ENCODE data around the gene PHF12. TPM values are rescaled to one million over a fixed set of nuclear protein-coding genes. Genes with fewer than 3 reads are reported as not detected.

PHF12 gene
- total and polyA plus RNA-seq, 10 of the 15 experiments (the other 5 are each of a cell fraction or from before 2014, with no cell fraction given) = 1.3 to 43.9 (median 19.2) TPM

GRCh38 chr17:28951991-28952975, 965 bp upstream of the PHF12 start (continued):
- peak; percentile 83 for TF ChIP-seq MLLT1 (IDR thresholded peaks at IDR 0.05)
- no peak for TF ChIP-seq RBBP5 (conservative IDR thresholded peaks at IDR 0.05)
- 0 out of 2 replicates have a peak, but pooled peaks have one; percentile 1 for TF ChIP-seq LARP7 (IDR thresholded peaks at IDR 0.05)
- TF ChIP-seq TCF7 (IDR thresholded peaks at IDR 0.05; ENCODE audit: borderline replicate concordance) = no peak
- TF ChIP-seq MEF2B (IDR thresholded peaks at IDR 0.05; ENCODE audit: partially characterized antibody, poor library complexity, severe bottlenecking) = peak; percentile 13
- TF ChIP-seq SREBF2 (IDR thresholded peaks at IDR 0.05; ENCODE audit: low read length) = no peak
- TF ChIP-seq SMAD1 (IDR thresholded peaks at IDR 0.05; ENCODE audit: low read depth, partially characterized antibody) = peak; percentile 80
- no peak for TF ChIP-seq TAF1 (IDR thresholded peaks at IDR 0.05; ENCODE audit: borderline replicate concordance, low read depth, low read length)
- TF ChIP-seq SMAD5 (IDR thresholded peaks at IDR 0.05; ENCODE audit: low read depth) = peak; percentile 52; the same call in 1 of the 2 replicates
- TF ChIP-seq SUZ12 (IDR thresholded peaks at IDR 0.05; ENCODE audit: unreplicated experiment) = no peak
- no peak for TF ChIP-seq USF1 (IDR thresholded peaks at IDR 0.05; ENCODE audit: borderline replicate concordance, extremely low read length, insufficient read depth, low read depth, low read length)
- TF ChIP-seq FOXM1 (IDR thresholded peaks at IDR 0.05; ENCODE audit: low read depth, low read length) = no peak
- no peak for TF ChIP-seq CHD4 (IDR thresholded peaks at IDR 0.05)
- no peak for TF ChIP-seq POLR2AphosphoS2 (IDR thresholded peaks at IDR 0.05; ENCODE audit: low read depth, low read length)
- peak; percentile 93 for TF ChIP-seq NR2C2 (IDR thresholded peaks at IDR 0.05; ENCODE audit: borderline replicate concordance, control insufficient read depth, insufficient read length, low read depth)
- TF ChIP-seq KDM1A (IDR thresholded peaks at IDR 0.05; ENCODE audit: borderline replicate concordance) = no peak
- no peak for TF ChIP-seq KAT2A (conservative IDR thresholded peaks at IDR 0.05; ENCODE audit: control insufficient read depth, low read depth, low read length)
- no peak for TF ChIP-seq ZNF384 (IDR thresholded peaks at IDR 0.05; ENCODE audit: borderline replicate concordance, low read depth, low read length)
- TF ChIP-seq JUND (IDR thresholded peaks at IDR 0.05; ENCODE audit: low read depth, low read length) = 0 out of 2 replicates have a peak, but pooled peaks have one; percentile 23
- TF ChIP-seq SMC3 (IDR thresholded peaks at IDR 0.05; ENCODE audit: borderline replicate concordance, low read length) = 0 out of 2 replicates have a peak, but pooled peaks have one; percentile 7
- TF ChIP-seq NR2C1 (IDR thresholded peaks at IDR 0.05) = peak; percentile 99
- TF ChIP-seq SP1 (IDR thresholded peaks at IDR 0.05; ENCODE audit: low read depth, low read length) = peak; percentile 58
- peak; percentile 45 for TF ChIP-seq PKNOX1 (IDR thresholded peaks at IDR 0.05)
- TF ChIP-seq RELA (IDR thresholded peaks at IDR 0.05; ENCODE audit: borderline replicate concordance, partially characterized antibody) = peak; percentile 60
- peak in 1 of 2 experiments; percentile 21; a peak in 2 of 4 replicates for TF ChIP-seq BHLHE40 (IDR thresholded peaks at IDR 0.05; ENCODE audit: borderline replicate concordance in 1 of 2, low read depth in 2 of 2, low read length in 1 of 2)
- TF ChIP-seq SUPT20H (IDR thresholded peaks at IDR 0.05; ENCODE audit: borderline replicate concordance, control insufficient read depth, low read depth, low read length) = no peak
- TF ChIP-seq JUNB (IDR thresholded peaks at IDR 0.05) = no peak
- peak; percentile 65; the same call in 1 of the 2 replicates for TF ChIP-seq PML (IDR thresholded peaks at IDR 0.05; ENCODE audit: low read length)

All from GM12878 (cell line).